H1 (cell line): ENCODE measurements around the gene RPUSD3. TPM values are rescaled to one million over a fixed set of nuclear protein-coding genes. Genes with fewer than 3 reads are reported as not detected.
A peak's percentile ranks its signal among the peaks of the same experiment; 100 is the strongest.

Experiments used
- CTCF ChIA-PET: fragments of 300-600 bp; sonication (Branson Sonifier 250); formaldehyde crosslinking; loops from one replicate; lab custom pipeline; 2021; ENCODE audit not compliant: partially characterized antibody; lab: Charles Lee
- POLR2A ChIA-PET: fragments of 300-600 bp; sonication (Branson Sonifier 250); formaldehyde crosslinking; loops from one replicate; lab custom pipeline; 2021; ENCODE audit warnings: inconsistent platforms; ENCODE audit not compliant: partially characterized antibody; lab: Charles Lee
- DNase-seq, 2 experiments: peaks; one replicate each; pipeline versions ENCODE4 v3.0.0 to v3.0.0-alpha.2; 2010 to 2022; ENCODE audit warnings: low spot score in 2 of 2, low read depth in 1 of 2, mixed read lengths in 1 of 2
- FAIRE-seq: peaks from 2 replicates; lab custom pipeline; 2011; peaks lifted over from hg19 to GRCh38; lab: Jason Lieb, UNC
- H2AFZ ChIP-seq: 2 replicates; pipeline ENCODE4 v1.8.1; 2012; ENCODE audit warnings: low read length, inconsistent platforms
- H2AK5ac ChIP-seq: 2 replicates; pipeline ENCODE4 v1.6.1; 2013; ENCODE audit warnings: low read depth, low read length
- H2BK120ac ChIP-seq: replicated peaks from 2 replicates; pipeline ENCODE3; 2013; ENCODE audit warnings: low read depth, low read length, inconsistent platforms
- H2BK12ac ChIP-seq: 2 replicates; pipeline ENCODE4 v1.6.1; 2013; ENCODE audit warnings: low read depth, low read length
- H2BK15ac ChIP-seq: 2 replicates; pipeline ENCODE4 v1.6.1; 2013; ENCODE audit warnings: low read length
- H2BK20ac ChIP-seq: 2 replicates; pipeline ENCODE4 v1.6.1; 2013; ENCODE audit warnings: low read length
- H2BK5ac ChIP-seq: 2 replicates; pipeline ENCODE4 v1.6.1; 2013; ENCODE audit warnings: low read depth, low read length
- H3K14ac ChIP-seq: 2 replicates; pipeline ENCODE4 v1.6.1; 2013; ENCODE audit warnings: inconsistent platforms; ENCODE audit not compliant: insufficient read length
- H3K18ac ChIP-seq: 2 replicates; pipeline ENCODE4 v1.6.1; 2013; ENCODE audit warnings: low read length; ENCODE audit errors: extremely low read depth
- H3K23ac ChIP-seq: 2 replicates; pipeline ENCODE4 v1.6.1; 2013; ENCODE audit warnings: inconsistent platforms; ENCODE audit not compliant: insufficient read length
- H3K23me2 ChIP-seq: 2 replicates; pipeline ENCODE4 v1.6.1; 2013; ENCODE audit warnings: low read depth, low read length
- H3K27ac ChIP-seq: 2 replicates; pipeline ENCODE4 v1.6.1; 2011; ENCODE audit warnings: low read depth, low read length, inconsistent platforms
- H3K27me3 ChIP-seq, 4 experiments: replicated peaks in 1 of 4; 1 replicate in 1 of 4; 2 replicates in 3 of 4; pipeline versions ENCODE4 v1.6.1 to v1.8.1; 2011 to 2013; ENCODE audit warnings: low read length in 3 of 4, mild to moderate bottlenecking in 3 of 4, inconsistent platforms in 2 of 4, mixed read lengths in 2 of 4, moderate library complexity in 1 of 4; ENCODE audit not compliant: control insufficient read depth in 3 of 4, insufficient read depth in 3 of 4; ENCODE audit errors: extremely low read depth in 1 of 4
- H3K36me3 ChIP-seq, 4 experiments: 2 replicates each; pipeline versions ENCODE4 v1.6.1 to v1.8.1; 2011 to 2013; ENCODE audit warnings: mild to moderate bottlenecking in 4 of 4, low read length in 3 of 4, moderate library complexity in 2 of 4, control low read depth in 1 of 4, inconsistent platforms in 1 of 4; ENCODE audit not compliant: insufficient read depth in 4 of 4, control insufficient read depth in 2 of 4
- H3K4ac ChIP-seq: replicated peaks from 2 replicates; pipeline ENCODE3; 2013; ENCODE audit warnings: low read length, low read depth, mixed read lengths, inconsistent platforms; ENCODE audit not compliant: insufficient read length
- H3K4me1 ChIP-seq, 4 experiments: replicated peaks in 1 of 4; 1 replicate in 1 of 4; 2 replicates in 3 of 4; pipeline versions ENCODE4 v1.6.1 to v1.8.1; 2011 to 2013; ENCODE audit warnings: low read length in 3 of 4, inconsistent platforms in 2 of 4, mixed read lengths in 1 of 4; ENCODE audit not compliant: insufficient read depth in 4 of 4, control insufficient read depth in 3 of 4
- H3K4me2 ChIP-seq, 2 experiments: 2 replicates each; pipeline versions ENCODE4 v1.6.1 to v1.8.1; 2011 to 2013; ENCODE audit warnings: low read depth in 2 of 2, low read length in 2 of 2, control low read depth in 1 of 2, inconsistent platforms in 1 of 2, mild to moderate bottlenecking in 1 of 2; ENCODE audit not compliant: insufficient read depth in 1 of 2
- H3K4me3 ChIP-seq, 4 experiments: fragments of 200-600, 300-600 bp in 1 of 4; sonication (generic), shearing (Covaris generic), sonication (Bioruptor Twin) in 1 of 4; 2 replicates each; pipeline versions ENCODE4 v1.5.1 to v1.8.1; 2011 to 2016; ENCODE audit warnings: low read length in 4 of 4, low read depth in 3 of 4, control low read depth in 2 of 4, inconsistent platforms in 2 of 4, mild to moderate bottlenecking in 2 of 4, mixed read lengths in 1 of 4, moderate library complexity in 1 of 4; ENCODE audit not compliant: insufficient read depth in 2 of 4; ENCODE audit errors: extremely low read depth in 1 of 4
- H3K56ac ChIP-seq: replicated peaks from 2 replicates; pipeline ENCODE3; 2013; ENCODE audit warnings: low read depth, mild to moderate bottlenecking, mixed read lengths, low read length, inconsistent platforms; ENCODE audit not compliant: insufficient read length
- H3K79me1 ChIP-seq: 2 replicates; pipeline ENCODE4 v1.6.1; 2013; ENCODE audit warnings: low read depth, low read length, control low read depth
- H3K79me2 ChIP-seq, 2 experiments: 2 replicates each; pipeline versions ENCODE4 v1.6.1 to v1.8.1; 2012 to 2013; ENCODE audit warnings: low read length in 2 of 2, mild to moderate bottlenecking in 2 of 2, inconsistent platforms in 1 of 2; ENCODE audit not compliant: insufficient read depth in 2 of 2, control insufficient read depth in 1 of 2
- H3K9ac ChIP-seq, 4 experiments: replicated peaks in 1 of 4; 1 replicate in 1 of 4; 2 replicates in 3 of 4; pipeline versions ENCODE4 v1.6.1 to v1.8.1; 2011 to 2013; ENCODE audit warnings: low read depth in 3 of 4, low read length in 3 of 4, control low read depth in 2 of 4, mild to moderate bottlenecking in 2 of 4, moderate library complexity in 2 of 4, inconsistent platforms in 1 of 4; ENCODE audit errors: extremely low read depth in 1 of 4
- H3K9me3 ChIP-seq, 2 experiments: 2 replicates each; pipeline versions ENCODE4 v1.6.1 to v1.8.1; 2012 to 2013; ENCODE audit warnings: mild to moderate bottlenecking in 2 of 2, moderate library complexity in 2 of 2, control low read depth in 1 of 2, inconsistent platforms in 1 of 2, low read depth in 1 of 2, low read length in 1 of 2, mixed read lengths in 1 of 2; ENCODE audit not compliant: insufficient read depth in 2 of 2
- H4K20me1 ChIP-seq, 2 experiments: replicated peaks in 1 of 2; 2 replicates each; pipeline versions ENCODE3 to v1.8.1; 2011 to 2013; ENCODE audit warnings: inconsistent platforms in 2 of 2, low read length in 2 of 2, mild to moderate bottlenecking in 1 of 2; ENCODE audit not compliant: insufficient read depth in 2 of 2, control insufficient read depth in 1 of 2
- H4K5ac ChIP-seq: 2 replicates; pipeline ENCODE4 v1.6.1; 2013; ENCODE audit warnings: low read length, low read depth, mixed read lengths, inconsistent platforms; ENCODE audit not compliant: insufficient read length
- H4K8ac ChIP-seq: 2 replicates; pipeline ENCODE4 v1.8.0; 2013; ENCODE audit warnings: mild to moderate bottlenecking, moderate library complexity, low read length, inconsistent platforms; ENCODE audit not compliant: insufficient read depth; ENCODE audit errors: extremely low read depth
- H4K91ac ChIP-seq: replicated peaks from 2 replicates; pipeline ENCODE3; 2013; ENCODE audit warnings: low read length, mixed read lengths, inconsistent platforms; ENCODE audit not compliant: insufficient read length
- BRCA1 ChIP-seq: IDR thresholded peaks from 2 replicates; pipeline ENCODE4 v1.6.1; 2012; ENCODE audit warnings: low read depth, low read length, improper control_type of control experiment
- CHD1 ChIP-seq: IDR thresholded peaks from 2 replicates; pipeline ENCODE4 v1.6.1; 2012; ENCODE audit warnings: low read depth, low read length, improper control_type of control experiment
- CHD2 ChIP-seq: IDR thresholded peaks from 2 replicates; pipeline ENCODE4 v1.6.1; 2012; ENCODE audit warnings: low read length, improper control_type of control experiment
- E2F6 ChIP-seq: IDR thresholded peaks from 2 replicates; pipeline ENCODE4 v1.6.1; 2012; ENCODE audit warnings: inconsistent platforms
- KDM4A ChIP-seq: IDR thresholded peaks from one replicate; pipeline ENCODE4 v1.7.1; 2012; ENCODE audit warnings: low read depth, mild to moderate bottlenecking, moderate library complexity, low read length, inconsistent platforms; ENCODE audit not compliant: severe bottlenecking
- PHF8 ChIP-seq: fragments of 200-600 bp; sonication (generic); conservative IDR thresholded peaks from 2 replicates; pipeline ENCODE4 v1.7.1; 2012; ENCODE audit warnings: low read depth, mild to moderate bottlenecking, inconsistent platforms, low read length, moderate library complexity
- POLR2AphosphoS5 ChIP-seq: IDR thresholded peaks from 2 replicates; pipeline ENCODE4 v1.6.1; 2011; ENCODE audit warnings: low read depth, low read length
- RNF2 ChIP-seq: fragments of 200-900, 300-1000 bp; sonication (generic); IDR thresholded peaks from 2 replicates; pipeline ENCODE4 v1.7.1; 2016; ENCODE audit warnings: borderline replicate concordance, low read depth, mild to moderate bottlenecking, antibody characterized with exemption, low read length; ENCODE audit not compliant: poor library complexity, severe bottlenecking; ENCODE audit errors: missing control alignments
- SP2 ChIP-seq: IDR thresholded peaks from 2 replicates; pipeline ENCODE4 v1.6.1; 2012; ENCODE audit warnings: mild to moderate bottlenecking, low read length, inconsistent platforms
- SRF ChIP-seq: IDR thresholded peaks from 2 replicates; pipeline ENCODE4 v1.6.1; 2011; ENCODE audit warnings: mild to moderate bottlenecking, low read depth, low read length, moderate library complexity
- YY1 ChIP-seq: IDR thresholded peaks from 2 replicates; pipeline ENCODE4 v1.6.1; 2011; ENCODE audit warnings: low read depth, mild to moderate bottlenecking, low read length
- WGBS, 2 experiments: shearing (Covaris generic) in 1 of 2; methylation state at CpG; one replicate each; pipeline versions ENCODE4 v1.1.6 to v1.1.7; 2013 to 2015; ENCODE audit warnings: low lambda C conversion rate in 2 of 2, mixed read lengths in 2 of 2, inconsistent platforms in 1 of 2, low coverage in 1 of 2, missing lambda C conversion rate in 1 of 2; ENCODE audit not compliant: insufficient replicate concordance in 2 of 2, insufficient coverage in 1 of 2, insufficient read length in 1 of 2; ENCODE audit errors: extremely low coverage in 1 of 2, missing lambda C conversion rate in 1 of 2; 5-methylcytosine and 5-hydroxymethylcytosine counted together
- polyA plus RNA-seq, 7 experiments: library from polyadenylated mRNA; depleted of rRNA in 3 of 7; stranded (reverse) in 5 of 7; unstranded in 2 of 7; fragments of >200 nt in 5 of 7; fragments of 200-250 nt in 2 of 7; gene quantifications; 1 replicate in 5 of 7; 2 replicates in 1 of 7; 4 replicates in 1 of 7; pipeline versions ENCODE4 v1.2.1 to v1.2.3, GENCODE V29; 2011 to 2013; ENCODE audit warnings: missing spikeins in 2 of 7, mixed read lengths in 2 of 7
- total RNA-seq: library from RNA; stranded (reverse); fragmentation: NEBNext Ultra II Directional; extraction: Animal tissue kit (Norgen Biotek cat#: 25700); gene quantifications from 2 replicates; pipeline ENCODE4 v1.2.1, GENCODE V29; 2021

Gene RPUSD3
- total and polyA plus RNA-seq, 2 of the 8 experiments (the other 6 are each of a cell fraction or from before 2014, with no cell fraction given): 68.4 to 154 TPM

- H3K4me2 ChIP-seq: peak overlapping the region; percentile 83 to 96
- H3K4me1 ChIP-seq: peaks cover 0 to 8% (median 0%) of the 10 kb centered on the region in 4 experiments; a peak in 2 of 7 replicates
- H3K14ac ChIP-seq: no peak overlapping the region
- peak overlapping the region; percentile 98 for H3K27ac ChIP-seq
- H2BK15ac ChIP-seq: peak overlapping the region; percentile 34; the same call in 1 of the 2 replicates
- peak overlapping the region; percentile 97 for H2BK5ac ChIP-seq
- H3K56ac ChIP-seq: no peak overlapping the region
- H3K23me2 ChIP-seq: peaks cover 8% of the 10 kb centered on the region
- no peaks in the 10 kb centered on the region for H3K27me3 ChIP-seq
- H2BK12ac ChIP-seq: peak overlapping the region; percentile 81; the same call in 1 of the 2 replicates
- H3K79me2 ChIP-seq: peaks cover 0 to 40% of the 10 kb centered on the region in 2 experiments; a peak in 2 of 4 replicates
- ChIA-PET CTCF (interaction anchor here (0.6 to 1.2 kb wide), 7 partner anchors 9 to 339 kb away, joined by 3 to 6 read pairs (median 3); partner anchors contain the start of gene OGG1), POLR2A (interaction anchor here (0.7 to 5.5 kb wide), 23 partner anchors 9 to 1420 kb away, joined by 3 to 71 read pairs (median 4); partner anchors contain the start of genes BRPF1, CAMK1, CRELD1 and EMC3)
- peak overlapping the region; percentile 1 for H3K4ac ChIP-seq
- DNase-seq (no peak), FAIRE-seq (no peak)
- H2BK120ac ChIP-seq: no peak overlapping the region
- H2AFZ ChIP-seq: no peak overlapping the region
- H4K91ac ChIP-seq: peak overlapping the region; percentile 62
- H4K5ac ChIP-seq: peak overlapping the region; percentile 41
- peak overlapping the region; percentile 94 to 99 (median 96) for H3K9ac ChIP-seq
- no peaks in the 10 kb centered on the region for H4K20me1 ChIP-seq
- peak overlapping the region; percentile 57 for H3K23ac ChIP-seq
- peak overlapping the region; percentile 89 to 98 (median 95) for H3K4me3 ChIP-seq
- WGBS, 2 experiments: 3% methylated on average over 11 of the region's 23 CpGs; no CpG with 5 or more reads in 1 of the 2 experiments
- H3K79me1 ChIP-seq: peaks cover 9% of the 10 kb centered on the region
- no peak overlapping the region for H2BK20ac ChIP-seq
- peak overlapping the region; percentile 62; the same call in 1 of the 2 replicates for H3K18ac ChIP-seq
- H4K8ac ChIP-seq: peak overlapping the region; percentile 95
- peaks cover 3 to 33% (median 20%) of the 10 kb centered on the region in 4 experiments; a peak in 7 of 8 replicates for H3K36me3 ChIP-seq
- no peaks in the 10 kb centered on the region for H3K9me3 ChIP-seq
- peak overlapping the region; percentile 94; the same call in 1 of the 2 replicates for H2AK5ac ChIP-seq
- TF ChIP-seq RNF2 (no peak), BRCA1 (no peak), SRF (no peak), SP2 (no peak), PHF8 (peak; percentile 46), KDM4A (no peak), POLR2AphosphoS5 (peak; percentile 37; the same call in 1 of the 2 replicates), E2F6 (no peak), YY1 (no peak), CHD2 (no peak), CHD1 (no peak)
Observed at GRCh38 chr3:9793161-9793781, 50.5 kb downstream of the RPUSD3 start.
